B cell (primary cell): ENCODE data around the gene FNDC11.

Experiments used
- CTCF ChIP-seq: fragments of 200-600 bp; IDR thresholded peaks from one replicate; pipeline ENCODE4 v1.8.0; 2022; ENCODE audit warnings: antibody characterized with exemption, mild to moderate bottlenecking
- EZH2 ChIP-seq: IDR thresholded peaks from 2 replicates; pipeline ENCODE4 v1.6.1; 2012; ENCODE audit warnings: borderline replicate concordance, low read depth, mild to moderate bottlenecking, moderate library complexity, low read length; ENCODE audit not compliant: insufficient read depth, poor library complexity, severe bottlenecking

GRCh38 chr20:63566395-63567135 lies 12.6 kb downstream of the FNDC11 start:
- TF ChIP-seq CTCF, result no peak
- no peak for TF ChIP-seq EZH2
